Breast epithelium (tissue), 4 donors: Measurements from ENCODE around the gene PRG2. TPM values are rescaled to one million over a fixed set of nuclear protein-coding genes. Genes with fewer than 3 reads are reported as not detected.

Source experiments
- DNase-seq, 2 donors: peaks; one replicate each; pipeline ENCODE4 v3.0.0-alpha.2; 2019; ENCODE audit warnings: low spot score in 2 of 2
- H3K27ac ChIP-seq, 2 donors: fragments of 200-600 bp; sonication (generic) in 1 of 2; one replicate each; pipeline ENCODE4 v1.5.1; 2016 to 2019; ENCODE audit warnings: mild to moderate bottlenecking in 1 of 2
- H3K27me3 ChIP-seq, 2 donors: fragments of 200-600 bp; sonication (generic) in 1 of 2; one replicate each; pipeline versions ENCODE4 v1.5.1 to v1.6.0; 2017 to 2019; ENCODE audit warnings: control low read depth in 1 of 2, mild to moderate bottlenecking in 1 of 2
- H3K36me3 ChIP-seq: fragments of 200-600 bp; one replicate; pipeline ENCODE4 v1.5.1; 2019
- H3K4me1 ChIP-seq, 2 donors: fragments of 200-600 bp; sonication (generic); one replicate each; pipeline ENCODE4 v1.5.1; 2016 to 2019; ENCODE audit warnings: control low read depth in 1 of 2
- H3K4me3 ChIP-seq, 3 donors: fragments of 200-600 bp; sonication (generic); 1 replicate in 2 of 3; 2 replicates in 1 of 3; pipeline ENCODE4 v1.5.1; 2016 to 2019; ENCODE audit warnings: mild to moderate bottlenecking in 3 of 3, moderate library complexity in 2 of 3
- H3K9me3 ChIP-seq, 2 donors: fragments of 200-600 bp; sonication (generic) in 1 of 2; one replicate each; pipeline ENCODE4 v1.5.1; 2016 to 2019; ENCODE audit warnings: control low read depth in 1 of 2
- CTCF ChIP-seq, 3 donors: fragments of 450-650 bp; IDR thresholded peaks; one replicate each; pipeline ENCODE4 v1.5.1; 2016 to 2017; ENCODE audit warnings: antibody characterized with exemption in 3 of 3, mild to moderate bottlenecking in 3 of 3, moderate library complexity in 3 of 3
- POLR2A ChIP-seq: fragments of 450-650 bp; IDR thresholded peaks from one replicate; pipeline ENCODE4 v1.6.1; 2016; ENCODE audit warnings: antibody characterized with exemption, mild to moderate bottlenecking, moderate library complexity
- POLR2AphosphoS5 ChIP-seq, 3 donors: sonication (generic); formaldehyde crosslinking; IDR thresholded peaks; one replicate each; pipeline ENCODE4 v1.6.1; 2017; ENCODE audit warnings: antibody characterized with exemption in 3 of 3
- intact Hi-C: fragments of 100-400 bp; cut with DNase I; formaldehyde crosslinking; loops from one replicate; pipeline ENCODE4 v1.15.1; 2023; ENCODE audit warnings: low total_unique reads
- total RNA-seq, 3 donors: library from RNA; depleted of rRNA; stranded (reverse); fragments of >200 nt; gene quantifications; one replicate each; pipeline ENCODE4 v1.1.0, GENCODE V29; 2016

Gene PRG2
- total RNA-seq, 3 donors from 2014 or later, result 1.1 TPM; not detected in 2

GRCh38 chr11:57425565-57426438, 35.4 kb upstream of the PRG2 start:
- H3K4me1 ChIP-seq, result peaks cover 18 to 23% of the 10 kb centered on the region in 2 donors
- H3K27me3 ChIP-seq, result no peaks in the 10 kb centered on the region
- peak overlapping the region; percentile 99 for H3K27ac ChIP-seq
- intact Hi-C loops, result no loop called here
- H3K36me3 ChIP-seq, result no peaks in the 10 kb centered on the region
- H3K9me3 ChIP-seq, result no peaks in the 10 kb centered on the region
- peak; percentile 69 to 86 for DNase-seq
- TF ChIP-seq CTCF (IDR thresholded peaks at IDR 0.05) (no peak), POLR2A (peak; percentile 15), POLR2AphosphoS5 (IDR thresholded peaks at IDR 0.05) (peak; percentile 31 to 66 (median 50))
- H3K4me3 ChIP-seq, result peak overlapping the region; percentile 61 to 77 (median 68)

GRCh38 chr11:57424792-57425564, 34.5 kb upstream of the PRG2 start:
- Histone ChIP-seq H3K27ac (peak overlapping the region; percentile 99), H3K27me3 (no peaks in the 10 kb centered on the region), H3K4me1 (peaks cover 18 to 23% of the 10 kb centered on the region in 2 donors), H3K9me3 (no peaks in the 10 kb centered on the region), H3K36me3 (no peaks in the 10 kb centered on the region), H3K4me3 (peak overlapping the region; percentile 61 to 77 (median 68))
- DNase-seq, result peak in 1 of 2 donors; percentile 70
- intact Hi-C loops, result no loop called here
- TF ChIP-seq CTCF (IDR thresholded peaks at IDR 0.05), result no peak
- TF ChIP-seq POLR2AphosphoS5 (IDR thresholded peaks at IDR 0.05), result peak; percentile 17 to 92 (median 70)

GRCh38 chr11:57424137-57424791, 33.8 kb upstream of the PRG2 start:
- no peaks in the 10 kb centered on the region for H3K27me3 ChIP-seq
- TF ChIP-seq POLR2A, result no peak
- no peak for TF ChIP-seq POLR2AphosphoS5 (IDR thresholded peaks at IDR 0.05)
- no peak for TF ChIP-seq CTCF (IDR thresholded peaks at IDR 0.05)
- DNase-seq, result no peak
- intact Hi-C loops, result no loop called here
- H3K9me3 ChIP-seq, result no peaks in the 10 kb centered on the region
- H3K4me1 ChIP-seq, result peaks cover 18 to 23% of the 10 kb centered on the region in 2 donors
- peak overlapping the region; percentile 99 for H3K27ac ChIP-seq
- peak overlapping the region; percentile 61 to 77 (median 68) for H3K4me3 ChIP-seq
- no peaks in the 10 kb centered on the region for H3K36me3 ChIP-seq

- intact Hi-C loops, result no loop called here
- DNase-seq, result no peak
- TF ChIP-seq CTCF (IDR thresholded peaks at IDR 0.05) (no peak), POLR2A (no peak), POLR2AphosphoS5 (IDR thresholded peaks at IDR 0.05) (no peak)
- Histone ChIP-seq H3K36me3 (no peaks in the 10 kb centered on the region), H3K4me1 (peaks cover 9 to 16% of the 10 kb centered on the region in 2 donors), H3K27me3 (no peaks in the 10 kb centered on the region), H3K4me3 (no peak overlapping the region), H3K27ac (peak overlapping the region in 1 of 2 donors; percentile 99), H3K9me3 (no peaks in the 10 kb centered on the region)
Measured at GRCh38 chr11:57422669-57423068, 32.2 kb upstream of the PRG2 start.
